Body of pancreas (tissue), 4 donors: ENCODE results near the gene P2RX3. TPM values are rescaled to one million over a fixed set of nuclear protein-coding genes. Genes with fewer than 3 reads are reported as not detected.

Source experiments
- ATAC-seq: fragments of 150-250 bp; one replicate; pipeline ENCODE4 v1.9.1; 2016
- DNase-seq, 4 donors: peaks; one replicate each; pipeline ENCODE4 v3.0.0-alpha.2; 2019
- H3K27ac ChIP-seq, 4 donors: fragments of 200-600 bp; sonication (generic); 1 replicate in 3 of 4; 2 replicates in 1 of 4; pipeline versions ENCODE4 v1.5.1 to v1.6.1; 2016 to 2019; ENCODE audit warnings: mild to moderate bottlenecking in 1 of 4, mixed read lengths in 1 of 4, moderate library complexity in 1 of 4
- H3K27me3 ChIP-seq, 2 donors: fragments of 200-600 bp; sonication (generic); one replicate each; pipeline ENCODE4 v1.6.0; 2016; ENCODE audit warnings: mild to moderate bottlenecking in 1 of 2
- H3K36me3 ChIP-seq, 2 donors: fragments of 200-600 bp; sonication (generic); replicated peaks in 1 of 2; 2 replicates each; pipeline ENCODE4 v1.5.1; 2016; ENCODE audit warnings: low read depth in 2 of 2; ENCODE audit not compliant: insufficient read depth in 1 of 2
- H3K4me1 ChIP-seq: fragments of 200-600 bp; sonication (generic); one replicate; pipeline ENCODE4 v1.6.0; 2016
- H3K4me3 ChIP-seq, 2 donors: fragments of 200-600 bp; sonication (generic); 1 replicate in 1 of 2; 2 replicates in 1 of 2; pipeline ENCODE4 v1.5.1; 2016 to 2019
- H3K9me3 ChIP-seq, 3 donors: fragments of 200-600 bp; sonication (generic); 1 replicate in 2 of 3; 2 replicates in 1 of 3; pipeline ENCODE4 v1.5.1; 2016
- CTCF ChIP-seq, 7 experiments: fragments of 450-650 bp in 4 of 7; fragments of 200-600 bp in 3 of 7; sonication (generic) in 3 of 7; IDR thresholded peaks; one replicate each; pipeline ENCODE4 v1.5.1; 2016 to 2019; ENCODE audit warnings: antibody characterized with exemption in 7 of 7
- POLR2A ChIP-seq, 3 donors: fragments of 450-650 bp; IDR thresholded peaks; one replicate each; pipeline ENCODE4 v1.6.1; 2016; ENCODE audit warnings: antibody characterized with exemption in 3 of 3, mild to moderate bottlenecking in 2 of 3
- WGBS, 2 donors: methylation state at CpG; one replicate each; pipeline ENCODE4 v1.1.5; 2017; 5-methylcytosine and 5-hydroxymethylcytosine counted together
- intact Hi-C: fragments of 100-400 bp; cut with DNase I; formaldehyde crosslinking; loops from one replicate; pipeline ENCODE4 v1.15.1; 2023
- total RNA-seq, 2 donors: library from RNA; depleted of rRNA; stranded (reverse); fragments of >200 nt; gene quantifications; one replicate each; pipeline ENCODE4 v1.1.0, GENCODE V29; 2016

P2RX3 gene
- total RNA-seq, 2 donors from 2014 or later, result not detected

DNA sequence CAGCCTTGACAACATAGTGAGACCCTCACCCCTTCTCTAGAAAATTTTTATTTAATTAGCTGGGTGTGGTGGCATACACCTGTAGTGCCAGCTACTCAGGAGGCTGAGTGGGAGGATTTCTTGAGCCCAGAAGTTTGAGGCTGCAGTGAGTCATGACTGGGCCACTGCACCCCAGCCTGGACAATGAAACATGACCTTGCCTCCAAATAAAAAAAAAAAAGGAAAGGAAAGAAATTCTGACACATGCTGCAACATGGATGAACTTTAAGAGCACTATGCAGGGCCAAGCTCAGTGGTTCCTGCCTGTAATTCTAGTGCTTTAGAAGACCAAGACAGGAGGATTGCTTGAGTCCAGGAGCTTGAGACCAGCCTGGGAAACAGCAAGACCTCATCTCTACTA is 80.0 kb downstream of the P2RX3 start:
- H3K27ac ChIP-seq, result no peak overlapping the region
- H3K27me3 ChIP-seq, result no peaks in the 10 kb centered on the region
- no peak overlapping the region for H3K4me3 ChIP-seq
- ATAC-seq, result no peak
- DNase-seq, result no peak
- TF ChIP-seq POLR2A (IDR thresholded peaks at IDR 0.05) (no peak), CTCF (IDR thresholded peaks at IDR 0.05) (no peak)
- H3K9me3 ChIP-seq, result no peaks in the 10 kb centered on the region
- H3K36me3 ChIP-seq, result peaks cover 0 to 8% of the 10 kb centered on the region in 2 donors
- no peaks in the 10 kb centered on the region for H3K4me1 ChIP-seq
- intact Hi-C loops, result no loop called here

DNA sequence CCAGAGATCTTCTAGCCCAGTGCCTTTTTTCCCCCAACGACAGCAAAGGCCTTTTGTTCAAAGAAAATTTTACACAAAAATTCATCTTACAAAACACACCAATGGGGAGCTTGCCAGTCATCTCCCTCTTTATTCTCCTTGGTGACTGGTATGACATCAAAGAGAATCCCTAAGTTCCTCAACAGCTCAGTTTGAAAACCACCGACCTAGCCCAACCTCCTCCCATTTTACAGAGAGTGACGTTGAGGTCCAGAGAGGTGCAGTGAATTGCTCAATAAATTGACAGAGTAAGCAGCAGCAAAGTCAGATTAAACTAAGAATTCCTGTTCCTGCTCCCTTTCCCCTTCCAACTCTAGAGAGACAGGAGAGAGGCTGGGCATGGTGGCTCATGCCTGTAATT is 81.0 kb downstream of the P2RX3 start:
- Histone ChIP-seq H3K27ac (no peak overlapping the region), H3K4me1 (peaks cover 5% of the 10 kb centered on the region), H3K9me3 (no peaks in the 10 kb centered on the region), H3K27me3 (no peaks in the 10 kb centered on the region), H3K4me3 (no peak overlapping the region), H3K36me3 (peaks cover 0 to 8% of the 10 kb centered on the region in 2 donors)
- TF ChIP-seq POLR2A (IDR thresholded peaks at IDR 0.05) (no peak), CTCF (IDR thresholded peaks at IDR 0.05) (no peak)
- 81 to 85% methylated on average over 3 of the region's 3 CpGs for WGBS, 2 donors
- intact Hi-C loops, result no loop called here
- DNase-seq, result no peak
- ATAC-seq, result no peak

DNA sequence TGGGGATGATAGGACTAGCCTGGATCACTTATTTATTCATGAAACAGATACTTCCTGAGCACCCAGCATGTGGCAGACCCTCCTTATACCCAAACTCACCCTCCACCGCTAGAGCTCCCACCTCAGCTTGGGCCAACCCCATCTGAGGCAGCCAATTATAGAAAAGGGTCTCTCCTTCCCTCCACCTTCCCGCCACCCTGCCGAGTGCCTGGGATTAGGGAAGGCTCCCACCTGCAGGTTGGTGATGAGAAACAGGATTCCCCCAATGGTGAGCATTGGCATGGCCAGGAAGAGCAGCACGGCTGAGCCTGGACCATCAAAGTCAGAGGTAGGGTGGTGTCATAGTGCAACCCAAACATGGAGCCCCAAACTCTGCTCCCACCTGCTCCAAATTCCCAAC is 82.9 kb downstream of the P2RX3 start:
- Histone ChIP-seq H3K4me3 (no peak overlapping the region), H3K27me3 (no peaks in the 10 kb centered on the region), H3K9me3 (no peaks in the 10 kb centered on the region), H3K36me3 (peaks cover 0 to 6% of the 10 kb centered on the region in 2 donors), H3K27ac (no peak overlapping the region), H3K4me1 (peaks cover 24% of the 10 kb centered on the region)
- DNase-seq (no peak), ATAC-seq (no peak)
- TF ChIP-seq CTCF (IDR thresholded peaks at IDR 0.05) (no peak), POLR2A (IDR thresholded peaks at IDR 0.05) (no peak)
- intact Hi-C loops, result no loop called here
- 92 to 100% methylated on average over 3 to 4 of the region's 4 CpGs for WGBS, 2 donors

- H3K4me3 ChIP-seq, result no peak overlapping the region
- DNase-seq (no peak), ATAC-seq (no peak)
- no peaks in the 10 kb centered on the region for H3K9me3 ChIP-seq
- peaks cover 0 to 3% of the 10 kb centered on the region in 2 donors for H3K36me3 ChIP-seq
- no peak overlapping the region for H3K27ac ChIP-seq
- peaks cover 31% of the 10 kb centered on the region for H3K4me1 ChIP-seq
- intact Hi-C loops, result no loop called here
- TF ChIP-seq POLR2A (IDR thresholded peaks at IDR 0.05) (no peak), CTCF (IDR thresholded peaks at IDR 0.05) (no peak)
- no peaks in the 10 kb centered on the region for H3K27me3 ChIP-seq
Observed at GRCh38 chr11:57421805-57422204, 83.7 kb downstream of the P2RX3 start.

Other genes with a start within 250 kb of the P2RX3 start
- not detected for gene LRRC55, start 156.4 kb upstream of the P2RX3 start, total RNA-seq
- gene APLNR, start 101.1 kb upstream of the P2RX3 start, total RNA-seq, result 1 to 10 TPM in 1 of 2 donors, under 1 TPM in 1; 0.66 to 1.3 TPM
- gene TNKS1BP1, start 13.4 kb upstream of the P2RX3 start, total RNA-seq, result 100 to 1,000 TPM in 1 of 2 donors, 10 to 100 TPM in 1; 83.5 to 115 TPM
- 10 to 100 TPM; 44.2 to 51.9 TPM for gene SSRP1, start 2.5 kb upstream of the P2RX3 start, total RNA-seq
- gene PRG3, start 42.8 kb downstream of the P2RX3 start, total RNA-seq, result not detected
- gene PRG2, start 52.3 kb downstream of the P2RX3 start, total RNA-seq, result not detected
- 10 to 100 TPM; 23.1 to 30.0 TPM for gene SLC43A3, start 88.8 kb downstream of the P2RX3 start, total RNA-seq
- gene RTN4RL2, start 122.2 kb downstream of the P2RX3 start, total RNA-seq, result 1 to 10 TPM in 1 of 2 donors, under 1 TPM in 1; 0.99 to 3.4 TPM
- gene SLC43A1, start 177.3 kb downstream of the P2RX3 start, total RNA-seq, result 100 to 1,000 TPM in 1 of 2 donors, 10 to 100 TPM in 1; 87.7 to 128 TPM
- gene TIMM10, start 192.4 kb downstream of the P2RX3 start, total RNA-seq, result 10 to 100 TPM in 1 of 2 donors, 1 to 10 TPM in 1; 5.6 to 24.4 TPM
- gene SMTNL1, start 199.2 kb downstream of the P2RX3 start, total RNA-seq, result not detected
- gene UBE2L6, start 229.3 kb downstream of the P2RX3 start, total RNA-seq, result 10 to 100 TPM in 1 of 2 donors, 1 to 10 TPM in 1; 7.9 to 17.4 TPM